Spleen (tissue), 11 donors: Measurements from ENCODE around the gene A2ML1. TPM values are rescaled to one million over a fixed set of nuclear protein-coding genes. Genes with fewer than 3 reads are reported as not detected.
"Not testable (repeated sequence)": the region's sequence is repeated elsewhere in the genome, so short reads cannot be mapped to it uniquely, and the experiment has no call there.

ENCODE experiments used
- DNase-seq: peaks from one replicate; pipeline ENCODE4 v3.0.0-alpha.2; 2020
- H3K27ac ChIP-seq, 8 donors: fragments of 200-600 bp; sonication (generic) in 7 of 8; 1 replicate in 4 of 8; 2 replicates in 4 of 8; pipeline versions ENCODE4 v1.5.0 to v1.8.0; 2016 to 2021; ENCODE audit warnings: inconsistent platforms in 4 of 8, mild to moderate bottlenecking in 4 of 8, moderate library complexity in 1 of 8
- H3K27me3 ChIP-seq, 7 donors: fragments of 200-600 bp; sonication (generic) in 6 of 7; replicated peaks in 1 of 7; 1 replicate in 4 of 7; 2 replicates in 3 of 7; pipeline versions ENCODE4 v1.5.0 to v1.8.0; 2016 to 2021; ENCODE audit warnings: inconsistent platforms in 3 of 7, mild to moderate bottlenecking in 1 of 7
- H3K36me3 ChIP-seq, 6 donors: fragments of 200-600 bp; sonication (generic) in 5 of 6; 1 replicate in 4 of 6; 2 replicates in 2 of 6; pipeline versions ENCODE4 v1.5.0 to v1.8.0; 2016 to 2021; ENCODE audit warnings: inconsistent platforms in 2 of 6
- H3K4me1 ChIP-seq, 6 donors: fragments of 200-600 bp; sonication (generic) in 5 of 6; 1 replicate in 3 of 6; 2 replicates in 3 of 6; pipeline versions ENCODE4 v1.5.0 to v1.8.0; 2016 to 2021; ENCODE audit warnings: inconsistent platforms in 3 of 6
- H3K4me3 ChIP-seq, 8 donors: fragments of 200-600 bp; sonication (generic) in 7 of 8; 1 replicate in 4 of 8; 2 replicates in 4 of 8; pipeline versions ENCODE4 v1.5.0 to v1.8.0; 2016 to 2021; ENCODE audit warnings: inconsistent platforms in 4 of 8, mild to moderate bottlenecking in 4 of 8, moderate library complexity in 2 of 8
- H3K9me3 ChIP-seq, 8 donors: fragments of 200-600 bp; sonication (generic) in 7 of 8; 1 replicate in 4 of 8; 2 replicates in 4 of 8; pipeline versions ENCODE4 v1.5.0 to v1.8.0; 2016 to 2021; ENCODE audit warnings: inconsistent platforms in 4 of 8
- CTCF ChIP-seq, 11 experiments: fragments of 200-600 bp in 7 of 11; fragments of 450-650 bp in 4 of 11; sonication (generic) in 4 of 11; IDR thresholded peaks in 8 of 11; conservative IDR thresholded peaks in 3 of 11; 1 replicate in 7 of 11; 2 replicates in 4 of 11; pipeline versions ENCODE4 v1.4.0 to v1.8.0; 2016 to 2021; ENCODE audit warnings: antibody characterized with exemption in 11 of 11, inconsistent platforms in 4 of 11, mild to moderate bottlenecking in 1 of 11
- POLR2A ChIP-seq, 3 donors: fragments of 450-650 bp; IDR thresholded peaks; one replicate each; pipeline ENCODE4 v1.5.1; 2017; ENCODE audit warnings: antibody characterized with exemption in 3 of 3, mild to moderate bottlenecking in 1 of 3
- POLR2AphosphoS5 ChIP-seq, 3 donors: sonication (generic); formaldehyde crosslinking; IDR thresholded peaks; one replicate each; pipeline ENCODE4 v1.5.1; 2017; ENCODE audit warnings: antibody characterized with exemption in 3 of 3
- WGBS, 5 donors: extraction: QIAGEN DNeasy Blood & Tissue Kit in 3 of 5; methylation state at CpG; one replicate each; pipeline versions ENCODE4 v1.1.5 to v1.1.7; 2013 to 2018; 5-methylcytosine and 5-hydroxymethylcytosine counted together
- intact Hi-C: fragments of 100-400 bp; cut with DNase I; formaldehyde crosslinking; loops from one replicate; pipeline ENCODE4 v1.15.0; 2023; ENCODE audit warnings: low total_unique reads
- polyA plus RNA-seq, 3 donors: library from polyadenylated mRNA; stranded (reverse); fragments of 200-250 nt; gene quantifications; one replicate each; pipeline ENCODE4 v1.2.1, GENCODE V29; 2013
- total RNA-seq, 7 donors: library from RNA; depleted of rRNA in 3 of 7; stranded (reverse); fragments of >200 nt in 3 of 7; fragmentation: NEBNext Ultra II Directional in 4 of 7; extraction: Animal tissue kit (Norgen Biotek cat#: 25700) in 4 of 7; gene quantifications; one replicate each; pipeline versions ENCODE4 v1.1.0 to v1.2.1, GENCODE V29; 2016 to 2021
- donor health status: healthy with polysubstance abuse.
- donor health status: DM: no; HTN: no; CAD: no; lungs with moderate emphysema.
- donor health status: DM: no; HTN: no; CAD: no.
- donor health status: Bipolar disorder and iron deficiency.
- donor health status: healthy.
- donor health status: DM: no; HTN: no; CAD: no.
- donor health status: DM: yes; HTN: yes; CAD: no.

The A2ML1 gene
- total and polyA plus RNA-seq, 10 donors = 0.02 to 0.22 (median 0.02) TPM; not detected in 7

- H3K27ac ChIP-seq = no peak overlapping the region
- no peak for DNase-seq
- intact Hi-C loops = no loop called here
- no peaks in the 10 kb centered on the region for H3K27me3 ChIP-seq
- no peaks in the 10 kb centered on the region for H3K9me3 ChIP-seq
- H3K4me3 ChIP-seq = no peak overlapping the region
- peaks cover 7 to 40% (median 25%) of the 10 kb centered on the region in 6 donors for H3K4me1 ChIP-seq
- 64 to 93% (median 88%) methylated on average over 1 of the region's 1 CpG for WGBS, 5 donors
- TF ChIP-seq POLR2A (IDR thresholded peaks at IDR 0.05) (no peak), CTCF (IDR thresholded peaks at IDR 0.05 in 8 of 11, conservative IDR thresholded peaks at IDR 0.05 in 3 of 11) (no peak), POLR2AphosphoS5 (IDR thresholded peaks at IDR 0.05) (no peak)
- H3K36me3 ChIP-seq = peaks cover 0 to 45% (median 20%) of the 10 kb centered on the region in 6 donors
Measured at GRCh38 chr12:8917751-8918150, 95.3 kb downstream of the A2ML1 start.

GRCh38 chr12:8919643-8920042 lies 97.2 kb downstream of the A2ML1 start:
- H3K9me3 ChIP-seq, intact Hi-C loops, DNase-seq, H3K27me3 ChIP-seq, H3K4me3 ChIP-seq, H3K27ac ChIP-seq: not testable (repeated sequence)
- 82 to 94% (median 89%) methylated on average over 3 to 4 of the region's 4 CpGs for WGBS, 5 donors
- peaks cover 0 to 60% (median 23%) of the 10 kb centered on the region in 6 donors for H3K36me3 ChIP-seq
- peaks cover 7 to 26% (median 13%) of the 10 kb centered on the region in 6 donors for H3K4me1 ChIP-seq

GRCh38 chr12:8922544-8922943 lies 100.1 kb downstream of the A2ML1 start:
- DNase-seq = no peak
- intact Hi-C loops = no loop called here
- WGBS, 5 donors = 93 to 95% (median 95%) methylated on average over 5 of the region's 5 CpGs
- H3K27me3 ChIP-seq = no peaks in the 10 kb centered on the region
- H3K4me1 ChIP-seq = no peaks in the 10 kb centered on the region
- no peaks in the 10 kb centered on the region for H3K9me3 ChIP-seq
- H3K27ac ChIP-seq = no peak overlapping the region
- no peak overlapping the region for H3K4me3 ChIP-seq
- peaks cover 0 to 81% (median 25%) of the 10 kb centered on the region in 6 donors for H3K36me3 ChIP-seq
- TF ChIP-seq POLR2AphosphoS5 (IDR thresholded peaks at IDR 0.05) = no peak
- no peak for TF ChIP-seq CTCF (IDR thresholded peaks at IDR 0.05 in 8 of 11, conservative IDR thresholded peaks at IDR 0.05 in 3 of 11)
- no peak for TF ChIP-seq POLR2A (IDR thresholded peaks at IDR 0.05)

Other genes starting within 250 kb of the A2ML1 start
- gene AICDA, start 209.8 kb upstream of the A2ML1 start, total RNA-seq = 1 to 10 TPM in 2 of 7 donors, under 1 TPM in 5; 0.43 to 1.3 (median 0.79) TPM
- 1 to 10 TPM in 1 of 3 donors, under 1 TPM in 2; 0.24 to 1.6 (median 0.42) TPM for gene AICDA, start 209.8 kb upstream of the A2ML1 start, polyA plus RNA-seq
- gene MFAP5, start 159.8 kb upstream of the A2ML1 start, total RNA-seq = 10 to 100 TPM in 1 of 7 donors, 1 to 10 TPM in 4, under 1 TPM in 2; 0.57 to 14.3 (median 4.2) TPM
- 1 to 10 TPM; 1.6 to 8.5 (median 2.4) TPM for gene MFAP5, start 159.8 kb upstream of the A2ML1 start, polyA plus RNA-seq
- 10 to 100 TPM; 23.3 to 54.3 (median 37.0) TPM for gene RIMKLB, start 124.6 kb upstream of the A2ML1 start, total RNA-seq
- 10 to 100 TPM; 21.0 to 62.1 (median 55.6) TPM for gene RIMKLB, start 124.6 kb upstream of the A2ML1 start, polyA plus RNA-seq
- gene PHC1, start 91.9 kb downstream of the A2ML1 start, total RNA-seq = 10 to 100 TPM; 26.6 to 51.1 (median 31.9) TPM
- gene PHC1, start 91.9 kb downstream of the A2ML1 start, polyA plus RNA-seq = 10 to 100 TPM; 16.5 to 20.2 (median 17.9) TPM
- 100 to 1,000 TPM; 146 to 217 (median 192) TPM for gene M6PR, start 127.0 kb downstream of the A2ML1 start, total RNA-seq
- 10 to 100 TPM; 75.2 to 92.1 (median 78.5) TPM for gene M6PR, start 127.0 kb downstream of the A2ML1 start, polyA plus RNA-seq
- gene KLRG1, start 166.9 kb downstream of the A2ML1 start, total RNA-seq = 10 to 100 TPM; 15.7 to 35.9 (median 30.3) TPM
- 1 to 10 TPM; 2.0 to 5.1 (median 3.7) TPM for gene KLRG1, start 166.9 kb downstream of the A2ML1 start, polyA plus RNA-seq